ENCODE measurements around the gene UTP11. TPM values are rescaled to one million over a fixed set of nuclear protein-coding genes. Genes with fewer than 3 reads are reported as not detected.
A peak's percentile ranks its signal among the peaks of the same experiment; 100 is the strongest.

Gene UTP11
- total and polyA plus RNA-seq, 8 donors = 24.5 to 50.2 (median 41.2) TPM

DNA sequence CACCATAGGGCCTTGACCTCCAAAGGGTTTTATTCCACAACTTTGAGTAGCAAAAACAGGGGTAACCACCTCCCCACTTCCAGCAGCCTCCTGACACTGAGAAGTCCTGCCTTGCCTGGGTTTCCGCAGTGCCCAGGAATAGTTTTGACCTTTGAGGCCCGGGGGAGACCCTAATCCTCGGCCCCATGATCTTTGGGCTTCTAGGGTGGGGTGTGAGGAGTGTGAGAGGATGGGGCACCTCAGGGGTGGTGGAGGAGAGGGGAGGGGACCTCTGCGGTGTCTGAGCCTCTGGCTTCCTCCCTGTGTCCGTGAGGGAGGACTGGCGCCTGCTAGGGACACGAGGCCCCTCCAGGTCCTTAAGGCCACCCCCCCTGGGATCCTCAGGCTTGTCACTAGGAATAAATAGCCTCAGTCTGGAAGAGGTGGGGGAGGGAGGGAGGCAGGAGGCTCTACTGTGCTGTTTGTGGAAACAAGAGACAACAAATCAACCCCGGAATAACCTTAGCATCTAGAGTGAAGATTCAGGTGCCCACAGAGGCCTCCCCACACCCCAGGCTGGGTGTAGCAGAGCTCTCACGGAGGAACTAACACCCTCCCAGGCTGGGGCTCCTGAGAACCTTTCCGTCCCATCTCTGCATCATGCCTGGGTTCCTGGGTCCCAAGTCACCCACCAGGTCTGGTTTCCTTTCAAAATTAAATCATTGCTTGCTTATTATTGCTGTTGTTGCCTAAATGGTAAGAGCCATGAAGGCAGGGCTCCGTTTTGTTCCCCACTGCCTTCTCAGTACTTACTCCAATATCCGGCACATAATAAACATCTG lies 6.3 kb upstream of the UTP11 start:
- Histone ChIP-seq H3K4me3 (peak overlapping the region in 1 of 2 donors; percentile 71), H3K27ac (peak overlapping the region; percentile 23 to 76), H3K27me3 (no peaks in the 10 kb centered on the region), H3K36me3 (no peaks in the 10 kb centered on the region), H3K4me1 (peaks cover 16 to 54% of the 10 kb centered on the region in 2 donors), H3K9me3 (no peaks in the 10 kb centered on the region)
- no peak for DNase-seq
- TF ChIP-seq, protein P1, sequence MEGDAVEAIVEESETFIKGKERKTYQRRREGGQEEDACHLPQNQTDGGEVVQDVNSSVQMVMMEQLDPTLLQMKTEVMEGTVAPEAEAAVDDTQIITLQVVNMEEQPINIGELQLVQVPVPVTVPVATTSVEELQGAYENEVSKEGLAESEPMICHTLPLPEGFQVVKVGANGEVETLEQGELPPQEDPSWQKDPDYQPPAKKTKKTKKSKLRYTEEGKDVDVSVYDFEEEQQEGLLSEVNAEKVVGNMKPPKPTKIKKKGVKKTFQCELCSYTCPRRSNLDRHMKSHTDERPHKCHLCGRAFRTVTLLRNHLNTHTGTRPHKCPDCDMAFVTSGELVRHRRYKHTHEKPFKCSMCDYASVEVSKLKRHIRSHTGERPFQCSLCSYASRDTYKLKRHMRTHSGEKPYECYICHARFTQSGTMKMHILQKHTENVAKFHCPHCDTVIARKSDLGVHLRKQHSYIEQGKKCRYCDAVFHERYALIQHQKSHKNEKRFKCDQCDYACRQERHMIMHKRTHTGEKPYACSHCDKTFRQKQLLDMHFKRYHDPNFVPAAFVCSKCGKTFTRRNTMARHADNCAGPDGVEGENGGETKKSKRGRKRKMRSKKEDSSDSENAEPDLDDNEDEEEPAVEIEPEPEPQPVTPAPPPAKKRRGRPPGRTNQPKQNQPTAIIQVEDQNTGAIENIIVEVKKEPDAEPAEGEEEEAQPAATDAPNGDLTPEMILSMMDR (IDR thresholded peaks at IDR 0.05) = no peak
- ATAC-seq = no peak
- intact Hi-C loops (cut with DNase I) = no loop called here

DNA sequence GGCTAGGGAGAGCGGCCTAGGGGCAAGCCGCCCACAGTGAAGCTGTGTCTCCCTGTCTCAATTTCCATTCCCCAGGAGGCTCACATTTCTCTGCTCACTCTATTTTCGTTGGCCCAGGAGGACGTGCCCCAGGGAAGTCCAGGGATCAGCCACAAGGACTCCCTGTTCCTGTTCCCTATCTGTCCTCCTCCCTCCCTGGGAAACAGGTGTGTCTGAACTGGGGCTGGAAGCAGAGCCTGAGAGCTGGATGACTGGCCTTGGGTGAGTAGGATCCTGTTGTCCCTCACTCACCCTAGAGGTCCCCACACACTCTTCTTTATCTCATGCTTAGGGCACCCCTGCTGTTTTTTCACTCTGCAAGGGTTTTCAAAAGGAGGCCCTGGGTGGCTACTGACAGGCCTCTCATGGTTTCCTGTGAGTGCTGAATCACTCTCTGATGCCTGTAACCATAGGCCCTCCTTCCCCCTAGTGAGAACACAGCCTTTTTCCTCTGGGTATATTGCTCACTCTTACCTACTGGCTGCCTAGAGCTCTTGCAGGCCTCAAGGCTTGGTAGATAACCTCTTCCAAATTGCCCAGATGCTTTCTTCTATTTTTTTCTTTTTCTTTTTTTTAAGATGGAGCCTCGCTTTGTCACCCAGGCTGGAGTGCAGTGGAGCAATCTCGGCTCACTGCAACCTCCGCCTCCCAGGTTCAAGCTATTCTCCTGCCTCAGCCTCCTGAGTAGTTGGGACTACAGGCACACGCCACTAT lies 3.3 kb upstream of the UTP11 start:
- Histone ChIP-seq H3K9me3 (no peaks in the 10 kb centered on the region), H3K27me3 (no peaks in the 10 kb centered on the region), H3K36me3 (peaks cover 0 to 2% of the 10 kb centered on the region in 2 donors), H3K4me3 (no peak overlapping the region), H3K4me1 (peaks cover 16 to 38% of the 10 kb centered on the region in 2 donors), H3K27ac (peak overlapping the region in 1 of 2 donors; percentile 69)
- DNase-seq (peak in 1 of 4 donors; percentile 18), ATAC-seq (no peak)
- TF ChIP-seq, protein P1 (IDR thresholded peaks at IDR 0.05) = no peak
- intact Hi-C loops (cut with DNase I) = no loop called here

DNA sequence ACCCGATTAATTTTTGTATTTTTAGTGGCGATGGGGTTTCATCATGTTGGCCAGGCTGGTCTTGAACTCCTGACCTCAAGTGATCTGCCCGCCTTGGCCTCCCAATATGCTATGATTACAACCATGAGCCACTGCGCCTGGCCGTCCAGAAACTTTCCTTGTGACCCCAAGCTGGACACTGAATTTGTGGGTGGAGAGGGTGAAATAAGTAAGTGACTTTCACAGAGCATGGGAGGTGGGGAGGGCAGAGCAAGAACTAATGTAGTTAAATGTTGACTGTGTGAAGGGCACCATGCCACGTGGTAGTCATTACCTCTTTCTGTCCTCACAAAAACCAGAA lies 2.7 kb upstream of the UTP11 start:
- H3K27me3 ChIP-seq = no peaks in the 10 kb centered on the region
- no peaks in the 10 kb centered on the region for H3K9me3 ChIP-seq
- ATAC-seq (no peak), DNase-seq (no peak)
- H3K4me1 ChIP-seq = peaks cover 15 to 41% of the 10 kb centered on the region in 2 donors
- TF ChIP-seq, protein P1 (IDR thresholded peaks at IDR 0.05) = no peak
- H3K36me3 ChIP-seq = peaks cover 0 to 6% of the 10 kb centered on the region in 2 donors
- H3K4me3 ChIP-seq = no peak overlapping the region
- H3K27ac ChIP-seq = no peak overlapping the region
- intact Hi-C loops (cut with DNase I) = no loop called here

DNA sequence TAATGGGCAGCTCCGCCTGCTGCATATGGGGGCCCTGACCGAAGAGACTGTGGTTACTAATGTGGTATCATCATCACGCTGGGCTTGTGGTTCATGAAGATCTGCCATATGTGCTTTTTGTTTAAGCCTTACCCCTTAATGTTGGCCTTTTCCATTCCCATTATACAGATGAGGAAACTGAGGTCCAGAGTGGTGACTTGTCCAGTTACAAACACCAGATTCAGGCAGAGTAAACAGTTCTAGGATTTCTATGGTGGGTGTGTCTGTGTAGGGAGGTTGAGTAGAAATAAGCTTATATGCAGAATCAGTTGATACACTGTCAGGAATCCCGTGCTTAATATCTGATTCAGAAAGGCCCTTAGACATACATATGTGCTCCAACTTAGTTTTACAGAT lies 691 bp downstream of the UTP11 start:
- peaks cover 0 to 29% of the 10 kb centered on the region in 2 donors for H3K36me3 ChIP-seq
- H3K27me3 ChIP-seq = no peaks in the 10 kb centered on the region
- H3K9me3 ChIP-seq = no peaks in the 10 kb centered on the region
- peak overlapping the region; percentile 89 to 95 for H3K27ac ChIP-seq
- H3K4me1 ChIP-seq = peaks cover 15 to 56% of the 10 kb centered on the region in 2 donors
- TF ChIP-seq, protein P1 (IDR thresholded peaks at IDR 0.05) = no peak
- DNase-seq (peak in 1 of 4 donors; percentile 32), ATAC-seq (no peak)
- H3K4me3 ChIP-seq = peak overlapping the region; percentile 65 to 83
- intact Hi-C loops (cut with DNase I) = no loop called here

DNA sequence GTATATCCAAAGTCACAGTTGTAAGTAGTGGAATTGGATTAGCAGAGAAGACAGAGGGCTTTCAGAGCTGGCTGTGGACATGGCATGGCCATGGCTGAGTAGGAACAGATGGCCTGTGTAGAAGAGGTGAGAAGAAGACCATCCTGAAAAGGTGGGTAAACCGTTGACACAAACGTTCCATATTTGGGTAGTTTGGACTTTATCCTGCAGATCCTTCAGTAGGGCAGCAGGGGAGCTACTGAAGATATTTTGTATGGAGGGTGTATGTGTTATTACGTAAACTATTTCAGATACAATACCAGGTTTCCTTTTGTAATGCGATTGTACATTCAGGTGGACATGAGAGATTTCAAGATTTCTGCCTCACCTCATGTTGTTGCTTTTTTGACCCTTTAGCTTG lies 1.6 kb downstream of the UTP11 start:
- no peaks in the 10 kb centered on the region for H3K27me3 ChIP-seq
- peaks cover 15 to 47% of the 10 kb centered on the region in 2 donors for H3K4me1 ChIP-seq
- TF ChIP-seq, protein P1 (IDR thresholded peaks at IDR 0.05) = no peak
- no peaks in the 10 kb centered on the region for H3K9me3 ChIP-seq
- H3K27ac ChIP-seq = no peak overlapping the region
- H3K4me3 ChIP-seq = peak overlapping the region in 1 of 2 donors; percentile 65
- ATAC-seq = no peak
- intact Hi-C loops (cut with DNase I) = no loop called here
- DNase-seq = no peak
- H3K36me3 ChIP-seq = peaks cover 0 to 38% of the 10 kb centered on the region in 2 donors
